Right lobe of liver (tissue), 6 donors: ENCODE measurements around the gene OVCA2. TPM values are rescaled to one million over a fixed set of nuclear protein-coding genes. Genes with fewer than 3 reads are reported as not detected.

Source experiments
- ATAC-seq, 4 donors: fragments of 200-7000 bp; cut with Tn5 transposase; one replicate each; pipeline ENCODE4 v1.9.1; 2020; ENCODE audit warnings: mild to moderate bottlenecking in 4 of 4, moderate library complexity in 4 of 4
- DNase-seq, 3 donors: peaks; one replicate each; pipeline ENCODE4 v3.0.0-alpha.2; 2020
- H3K27ac ChIP-seq, 3 donors: fragments of 200-600 bp; one replicate each; pipeline ENCODE4 v1.8.0; 2022
- H3K27me3 ChIP-seq, 2 donors: fragments of 200-600 bp; one replicate each; pipeline ENCODE4 v1.8.0; 2022
- H3K36me3 ChIP-seq, 4 donors: fragments of 200-600 bp; sonication (generic) in 1 of 4; one replicate each; pipeline versions ENCODE4 v1.5.1 to v1.8.0; 2017 to 2022; ENCODE audit warnings: control low read depth in 1 of 4
- H3K4me1 ChIP-seq, 4 donors: fragments of 200-600 bp; sonication (generic) in 1 of 4; one replicate each; pipeline versions ENCODE4 v1.5.1 to v1.8.0; 2017 to 2022; ENCODE audit warnings: control low read depth in 1 of 4
- H3K4me3 ChIP-seq, 3 donors: fragments of 200-600 bp; one replicate each; pipeline ENCODE4 v1.8.0; 2022
- H3K9me3 ChIP-seq, 4 donors: fragments of 200-600 bp; sonication (generic) in 1 of 4; one replicate each; pipeline versions ENCODE4 v1.5.1 to v1.8.0; 2017 to 2022; ENCODE audit warnings: control low read depth in 1 of 4
- CTCF ChIP-seq, 4 donors: fragments of 200-600 bp in 3 of 4; fragments of 450-650 bp in 1 of 4; IDR thresholded peaks; one replicate each; pipeline versions ENCODE4 v1.5.1 to v1.8.0; 2016 to 2022; ENCODE audit warnings: antibody characterized with exemption in 4 of 4, mild to moderate bottlenecking in 2 of 4
- POLR2A ChIP-seq: fragments of 450-650 bp; IDR thresholded peaks from one replicate; pipeline ENCODE4 v1.6.1; 2017; ENCODE audit warnings: antibody characterized with exemption, mild to moderate bottlenecking
- WGBS: methylation state at CpG from one replicate; pipeline ENCODE4 v1.1.6; 2018; ENCODE audit warnings: low coverage, low lambda C conversion rate; ENCODE audit not compliant: insufficient coverage; ENCODE audit errors: missing lambda C conversion rate; 5-methylcytosine and 5-hydroxymethylcytosine counted together
- intact Hi-C, 2 donors: fragments of 100-400 bp; cut with DNase I; formaldehyde crosslinking; loops; one replicate each; pipeline versions ENCODE4 v1.11.2 to v1.14.1; 2022
- total RNA-seq, 6 experiments: library from RNA; depleted of rRNA in 2 of 6; stranded (reverse); fragments of >200 nt in 2 of 6; fragmentation: NEBNext Ultra II Directional in 3 of 6; extraction: Animal tissue kit (Norgen Biotek cat#: 25700) in 3 of 6; gene quantifications; one replicate each; pipeline versions ENCODE4 v1.1.0 to v1.2.4, GENCODE V29; 2016 to 2023
- donor health status: DM: no; HTN: yes; CAD: no.
- donor health status: DM: no; HTN: no; CAD: no.
- donor health status: DM: no; HTN: no; CAD: no.
- donor health status: DM: no; HTN: yes; CAD: no.
- donor health status: DM: no; HTN: yes; CAD: no.

Gene OVCA2
- total RNA-seq, 6 experiments from 2014 or later: 10.3 to 36.2 (median 14.8) TPM

- DNase-seq (no peak), ATAC-seq (no peak)
- Histone ChIP-seq H3K27me3 (no peaks in the 10 kb centered on the region), H3K4me1 (peaks cover 0 to 18% (median 5%) of the 10 kb centered on the region in 4 donors), H3K36me3 (no peaks in the 10 kb centered on the region), H3K27ac (no peak overlapping the region), H3K9me3 (no peaks in the 10 kb centered on the region), H3K4me3 (no peak overlapping the region)
- intact Hi-C loops: loop anchor here (5.0 kb wide), 1 partner anchor 137 kb away; no protein-coding TSS in a partner anchor
- no CpG with 5 or more reads among the region's 5 CpGs for WGBS
- TF ChIP-seq CTCF (IDR thresholded peaks at IDR 0.05): no peak
- no peak for TF ChIP-seq POLR2A
Observed at GRCh38 chr17:2044263-2044894, 2.6 kb downstream of the OVCA2 start.

DNA sequence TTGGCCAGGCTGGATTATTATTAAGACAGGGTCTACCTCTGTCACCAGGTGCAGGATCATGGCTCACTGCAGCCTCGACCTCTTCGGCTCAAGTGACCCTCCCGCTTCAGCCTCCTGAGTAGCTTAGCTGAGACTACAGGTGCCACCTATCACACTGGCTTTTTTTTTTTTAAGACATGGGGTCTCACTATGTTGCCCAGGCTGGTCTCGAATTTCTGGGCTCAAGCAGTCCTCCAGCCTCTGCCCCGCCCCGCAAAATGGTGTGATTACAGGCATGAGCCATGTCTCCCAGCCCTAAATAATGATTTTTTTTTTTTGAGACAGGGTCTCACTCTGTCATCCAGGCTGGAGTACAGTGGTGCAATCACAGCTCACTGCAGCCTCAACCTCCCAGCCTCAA is 5.8 kb downstream of the OVCA2 start:
- H3K4me1 ChIP-seq: peaks cover 0 to 23% (median 5%) of the 10 kb centered on the region in 4 donors
- no peaks in the 10 kb centered on the region for H3K9me3 ChIP-seq
- no peak for ATAC-seq
- 83% methylated on average over 5 of the region's 6 CpGs for WGBS
- no peak overlapping the region for H3K4me3 ChIP-seq
- no peaks in the 10 kb centered on the region for H3K36me3 ChIP-seq
- intact Hi-C loops: no loop called here
- H3K27me3 ChIP-seq: no peaks in the 10 kb centered on the region
- DNase-seq: no peak
- no peak overlapping the region for H3K27ac ChIP-seq
- no peak for TF ChIP-seq CTCF (IDR thresholded peaks at IDR 0.05)
- no peak for TF ChIP-seq POLR2A

GRCh38 chr17:2048805-2049204 is 7.0 kb downstream of the OVCA2 start:
- Histone ChIP-seq H3K36me3 (no peaks in the 10 kb centered on the region), H3K27me3 (no peaks in the 10 kb centered on the region), H3K4me1 (peaks cover 0 to 20% (median 5%) of the 10 kb centered on the region in 4 donors), H3K27ac (no peak overlapping the region), H3K4me3 (no peak overlapping the region), H3K9me3 (no peaks in the 10 kb centered on the region)
- TF ChIP-seq CTCF (IDR thresholded peaks at IDR 0.05) (no peak), POLR2A (no peak)
- no peak for DNase-seq
- 14% methylated on average over 9 of the region's 9 CpGs for WGBS
- ATAC-seq: no peak
- intact Hi-C loops: no loop called here

DNA sequence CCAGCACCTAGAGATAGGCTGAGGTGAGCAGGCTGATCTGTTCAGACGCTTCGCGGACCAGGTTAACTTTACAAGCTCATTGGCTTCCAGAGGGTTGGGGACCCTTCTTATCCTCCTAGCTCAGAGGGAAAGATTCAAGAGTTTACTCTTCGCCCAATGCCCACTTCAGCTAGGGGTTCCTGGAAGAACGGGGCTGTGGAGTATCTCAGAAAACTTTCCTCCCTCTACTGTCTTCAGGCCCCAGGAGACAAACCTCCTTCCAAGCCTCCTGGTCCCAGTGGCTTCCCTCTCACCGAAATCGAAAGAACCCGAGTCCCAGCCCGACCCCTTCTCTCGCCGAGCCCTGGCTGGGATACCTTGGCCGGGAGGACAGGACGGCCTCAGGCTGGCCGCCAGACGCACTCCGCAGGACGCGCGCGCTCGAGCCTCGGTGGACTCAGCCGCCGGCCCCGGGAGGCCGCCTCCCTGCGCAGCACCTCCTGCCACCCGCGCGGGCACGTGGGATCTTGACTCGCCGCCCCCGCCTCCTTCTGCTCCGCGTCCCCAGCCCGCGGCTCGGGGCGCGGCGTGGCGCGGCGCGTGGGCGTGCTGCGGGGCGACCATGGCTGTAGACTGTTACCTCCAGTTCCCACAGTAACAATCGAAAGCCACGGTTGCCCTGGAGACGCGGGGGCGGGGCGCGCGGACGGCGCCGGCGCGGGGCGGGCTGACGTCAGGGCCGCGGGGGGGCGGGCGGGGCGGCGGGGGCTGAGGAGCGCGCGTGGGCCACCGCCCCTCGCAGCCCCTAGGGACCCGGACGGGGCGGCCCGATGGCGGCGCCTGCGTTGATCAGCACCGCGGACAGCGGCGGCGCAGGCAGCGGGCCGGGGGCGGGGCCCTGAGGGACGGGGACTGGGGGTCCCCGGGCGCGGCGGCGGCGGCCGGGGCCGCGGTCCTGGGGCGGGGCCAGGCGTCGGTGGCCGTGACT is 7.8 kb downstream of the OVCA2 start:
- no peak overlapping the region for H3K27ac ChIP-seq
- TF ChIP-seq CTCF (IDR thresholded peaks at IDR 0.05) (no peak), POLR2A (no peak)

More for the DNA sequence above, 7.8 kb downstream of the OVCA2 start:
- intact Hi-C loops: loop anchor here in 1 of 2 donors (10.0 kb wide), 1 partner anchor 195 kb away; no protein-coding TSS in a partner anchor
- H3K9me3 ChIP-seq: no peaks in the 10 kb centered on the region
- H3K27me3 ChIP-seq: no peaks in the 10 kb centered on the region
- WGBS: 23% methylated on average over 7 of the region's 104 CpGs
- no peaks in the 10 kb centered on the region for H3K36me3 ChIP-seq
- peak overlapping the region; percentile 73 to 78 (median 75) for H3K4me3 ChIP-seq
- DNase-seq (peak; percentile 88 to 89 (median 88)), ATAC-seq (peak; percentile 47 to 68 (median 65))
- H3K4me1 ChIP-seq: peaks cover 0 to 22% (median 5%) of the 10 kb centered on the region in 4 donors
